ENCODE results near the gene C12orf76. TPM values are rescaled to one million over a fixed set of nuclear protein-coding genes. Genes with fewer than 3 reads are reported as not detected.

Gene C12orf76
- total and polyA plus RNA-seq, 2 donors (not counting 1 experiment from before 2014, with no cell fraction given) = 21.5 to 28.5 TPM

- no peak overlapping the region for H2AFZ ChIP-seq (ENCODE audit: insufficient read depth, low read depth, low read length, poor library complexity, severe bottlenecking)
- H3K4me3 Mint-ChIP-seq = peak overlapping the region; percentile 30
- TF ChIP-seq CTCF (IDR thresholded peaks at IDR 0.05) (no peak), EZH2 (IDR thresholded peaks at IDR 0.05; ENCODE audit: borderline replicate concordance, insufficient read depth, low read depth, low read length, poor library complexity, severe bottlenecking) (no peak)
- H3K4me3 ChIP-seq (ENCODE audit: control extremely low read depth in 1 of 5, extremely low read depth in 1 of 5, insufficient read depth in 1 of 5, low read depth in 2 of 5, low read length in 4 of 5) = no peak overlapping the region
- H3K36me3 ChIP-seq (replicated peaks in 1 of 2; ENCODE audit: control extremely low read depth in 1 of 2, control insufficient read depth in 1 of 2, extremely low read depth in 1 of 2, insufficient read depth in 2 of 2, low read length in 1 of 2) = peaks cover 6 to 14% of the 10 kb centered on the region in 2 experiments
- intact Hi-C loops (cut with micrococcal nuclease) = no loop called here
- H4K20me1 ChIP-seq (ENCODE audit: control insufficient read depth, insufficient read depth, low read length, poor library complexity, severe bottlenecking) = peaks cover 11% of the 10 kb centered on the region
- peaks cover 91% of the 10 kb centered on the region for H3K79me2 ChIP-seq (ENCODE audit: control insufficient read depth, insufficient read depth, low read length)
- DNase-seq (peak; percentile 40), ATAC-seq (ENCODE audit: low read depth) (no peak)
- peaks cover 69 to 86% of the 10 kb centered on the region in 2 donors for H3K4me1 ChIP-seq (ENCODE audit: control insufficient read depth in 2 of 2, insufficient read depth in 2 of 2, low read length in 2 of 2)
- H3K27ac Mint-ChIP-seq = peak overlapping the region; percentile 54
- no peaks in the 10 kb centered on the region for H3K9me3 Mint-ChIP-seq (ENCODE audit: insufficient read depth)
- ChIA-PET POLR2A (no interaction called here), CTCF (no interaction called here)
- H3K27me3 ChIP-seq (replicated peaks in 1 of 4; ENCODE audit: control extremely low read depth in 1 of 4, control insufficient read depth in 3 of 4, insufficient read depth in 4 of 4, low read length in 3 of 4) = no peaks in the 10 kb centered on the region
- peaks cover 0 to 1% (median 0%) of the 10 kb centered on the region in 3 donors for H3K9me3 ChIP-seq (ENCODE audit: control extremely low read depth in 1 of 3, control insufficient read depth in 2 of 3, insufficient read depth in 1 of 3, low read length in 2 of 3)
- peak overlapping the region; percentile 25 to 81 for H3K27ac ChIP-seq (ENCODE audit: low read length in 2 of 2)
- no peak overlapping the region for H3K4me2 ChIP-seq (replicated peaks; ENCODE audit: low read depth, low read length, poor library complexity, severe bottlenecking)
- no peak overlapping the region for H3K9ac ChIP-seq (ENCODE audit: low read length)
- no peaks in the 10 kb centered on the region for H3K27me3 Mint-ChIP-seq
- H3K4me1 Mint-ChIP-seq = peaks cover 83% of the 10 kb centered on the region
Observed at GRCh38 chr12:110007881-110008280, 40.4 kb downstream of the C12orf76 start.

GRCh38 chr12:110006115-110006514 is 42.2 kb downstream of the C12orf76 start:
- Histone ChIP-seq H3K27ac (ENCODE audit: low read length in 2 of 2) (peak overlapping the region; percentile 73 to 81), H3K79me2 (ENCODE audit: control insufficient read depth, insufficient read depth, low read length) (peaks cover 97% of the 10 kb centered on the region)
- POLR2A ChIA-PET = no interaction called here

More at GRCh38 chr12:110006115-110006514, 42.2 kb downstream of the C12orf76 start:
- ATAC-seq (ENCODE audit: low read depth) (no peak), DNase-seq (no peak)
- Mint-ChIP-seq H3K4me3 (peak overlapping the region; percentile 47), H3K9me3 (ENCODE audit: insufficient read depth) (no peaks in the 10 kb centered on the region), H3K27me3 (no peaks in the 10 kb centered on the region), H3K4me1 (peaks cover 77% of the 10 kb centered on the region), H3K27ac (peak overlapping the region; percentile 83)
- no peak overlapping the region for H3K4me3 ChIP-seq (ENCODE audit: control extremely low read depth in 1 of 5, extremely low read depth in 1 of 5, insufficient read depth in 1 of 5, low read depth in 2 of 5, low read length in 4 of 5)
- no CpG with 5 or more reads among the region's 4 CpGs for WGBS (ENCODE audit: insufficient coverage)
- H2AFZ ChIP-seq (ENCODE audit: insufficient read depth, low read depth, low read length, poor library complexity, severe bottlenecking) = no peak overlapping the region
- intact Hi-C loops (cut with micrococcal nuclease) = no loop called here
- peaks cover 6 to 13% of the 10 kb centered on the region in 2 experiments for H3K36me3 ChIP-seq (replicated peaks in 1 of 2; ENCODE audit: control extremely low read depth in 1 of 2, control insufficient read depth in 1 of 2, extremely low read depth in 1 of 2, insufficient read depth in 2 of 2, low read length in 1 of 2)
- H3K4me2 ChIP-seq (replicated peaks; ENCODE audit: low read depth, low read length, poor library complexity, severe bottlenecking) = no peak overlapping the region
- H3K4me1 ChIP-seq (ENCODE audit: control insufficient read depth in 2 of 2, insufficient read depth in 2 of 2, low read length in 2 of 2) = peaks cover 60 to 83% of the 10 kb centered on the region in 2 donors
- H3K9ac ChIP-seq (ENCODE audit: low read length) = no peak overlapping the region
- TF ChIP-seq CTCF (IDR thresholded peaks at IDR 0.05) (no peak), EZH2 (IDR thresholded peaks at IDR 0.05; ENCODE audit: borderline replicate concordance, insufficient read depth, low read depth, low read length, poor library complexity, severe bottlenecking) (no peak)
- H4K20me1 ChIP-seq (ENCODE audit: control insufficient read depth, insufficient read depth, low read length, poor library complexity, severe bottlenecking) = peaks cover 16% of the 10 kb centered on the region
- CTCF ChIA-PET = no interaction called here
- H3K9me3 ChIP-seq (ENCODE audit: control extremely low read depth in 1 of 3, control insufficient read depth in 2 of 3, insufficient read depth in 1 of 3, low read length in 2 of 3) = peaks cover 0 to 1% (median 0%) of the 10 kb centered on the region in 3 donors
- no peaks in the 10 kb centered on the region for H3K27me3 ChIP-seq (replicated peaks in 1 of 4; ENCODE audit: control extremely low read depth in 1 of 4, control insufficient read depth in 3 of 4, insufficient read depth in 4 of 4, low read length in 3 of 4)

Measured in B cell (primary cell).